Astrocyte (in vitro differentiated cells and primary cell): ENCODE data around the gene ME2.

Experiments
- CTCF ChIP-seq: IDR thresholded peaks from 2 replicates; pipeline ENCODE4 v1.5.1; 2011; ENCODE audit warnings: low read depth, mild to moderate bottlenecking, inconsistent platforms, low read length, moderate library complexity; ENCODE audit not compliant: insufficient read depth
- EZH2 ChIP-seq: IDR thresholded peaks from 2 replicates; pipeline ENCODE4 v1.6.1; 2012; ENCODE audit warnings: mild to moderate bottlenecking, low read length, inconsistent platforms; ENCODE audit not compliant: insufficient read depth

GRCh38 chr18:50937183-50937582, 58.3 kb downstream of the ME2 start:
- no peak for TF ChIP-seq CTCF
- no peak for TF ChIP-seq EZH2
